Fibroblast of skin of right biceps (primary cell): ENCODE results near the gene GSX1.
"Not testable (repeated sequence)": the region's sequence is repeated elsewhere in the genome, so short reads cannot be mapped to it uniquely, and the experiment has no call there.

ENCODE experiments used
- DNase-seq: peaks from one replicate; pipeline ENCODE4 v3.0.0-alpha.2; 2013

The GSX1 gene

DNA sequence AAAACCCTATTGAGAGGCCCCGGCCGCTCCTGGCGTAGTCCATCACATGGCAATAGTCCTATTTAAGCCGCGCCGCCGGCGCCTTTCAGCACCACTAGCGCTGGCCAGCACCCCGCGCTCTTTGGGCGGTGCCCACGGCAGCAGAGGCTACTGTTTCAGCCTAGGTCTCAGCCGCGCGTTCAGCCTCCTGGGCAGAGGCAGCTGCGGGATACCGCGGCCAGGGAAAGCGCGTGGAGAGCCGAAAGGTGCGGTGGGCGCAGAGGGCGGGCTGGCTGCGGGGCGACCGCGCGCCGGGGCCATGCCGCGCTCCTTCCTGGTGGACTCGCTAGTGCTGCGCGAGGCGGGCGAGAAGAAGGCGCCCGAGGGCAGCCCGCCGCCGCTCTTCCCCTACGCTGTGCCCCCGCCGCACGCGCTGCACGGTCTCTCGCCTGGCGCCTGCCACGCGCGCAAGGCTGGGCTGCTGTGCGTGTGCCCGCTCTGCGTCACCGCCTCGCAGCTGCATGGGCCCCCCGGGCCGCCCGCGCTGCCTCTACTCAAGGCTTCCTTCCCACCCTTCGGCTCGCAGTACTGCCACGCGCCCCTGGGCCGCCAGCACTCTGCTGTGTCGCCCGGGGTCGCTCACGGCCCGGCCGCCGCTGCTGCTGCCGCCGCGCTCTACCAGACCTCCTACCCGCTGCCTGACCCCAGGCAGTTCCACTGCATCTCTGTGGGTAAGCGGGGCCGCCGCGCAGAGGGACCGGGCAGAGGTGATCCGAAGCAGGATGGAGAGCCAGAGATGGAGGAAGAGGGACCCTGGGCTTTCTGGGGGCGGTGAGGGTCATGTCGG lies at the start of gene GSX1:
Gene GSX1, plus strand, starts transcription at position 91 of the 826 bp plus-strand sequence. Its CDS starts 208 bp downstream, at position 299.
- peak; percentile 63 for DNase-seq

DNA sequence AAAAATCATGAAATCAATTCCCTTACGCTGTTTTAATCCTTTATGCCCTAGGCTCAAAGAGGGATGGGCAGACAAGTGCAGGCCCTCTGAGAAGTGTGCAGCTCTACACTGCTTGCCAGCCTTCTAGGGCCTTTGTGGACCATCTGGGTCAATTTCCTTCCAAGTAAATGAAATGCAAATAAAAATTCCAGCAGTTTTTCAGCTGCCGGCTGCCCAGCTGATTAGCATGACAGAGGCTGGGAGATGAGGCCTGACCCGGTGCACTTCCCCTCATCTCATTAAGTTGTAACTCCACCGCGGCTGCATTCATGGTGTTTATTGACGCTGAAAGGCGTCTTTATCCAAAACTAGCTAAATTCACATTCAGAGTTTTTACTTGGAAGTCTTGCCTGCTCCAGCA lies 47.5 kb upstream of the GSX1 start:
- no peak for DNase-seq

DNA sequence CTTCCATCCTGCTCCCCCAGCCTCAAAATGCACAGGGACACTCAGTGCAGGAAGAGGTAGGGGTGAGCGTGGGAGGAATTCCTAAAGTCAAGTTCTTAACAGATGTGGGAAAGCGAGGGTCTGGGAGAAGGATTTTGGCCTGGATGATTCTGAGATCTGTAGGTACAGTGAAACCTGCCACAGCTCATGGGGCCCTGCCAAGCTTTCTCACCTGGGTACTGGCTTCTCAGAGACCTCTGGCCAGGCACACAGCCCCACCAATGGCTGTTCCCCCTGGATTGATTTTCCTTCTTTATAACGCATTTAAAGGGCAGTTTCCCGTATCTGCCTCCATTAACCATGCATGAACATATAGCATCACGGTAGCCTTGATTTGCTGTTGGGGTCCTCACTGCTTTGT lies 47.0 kb upstream of the GSX1 start:
- no peak for DNase-seq

DNA sequence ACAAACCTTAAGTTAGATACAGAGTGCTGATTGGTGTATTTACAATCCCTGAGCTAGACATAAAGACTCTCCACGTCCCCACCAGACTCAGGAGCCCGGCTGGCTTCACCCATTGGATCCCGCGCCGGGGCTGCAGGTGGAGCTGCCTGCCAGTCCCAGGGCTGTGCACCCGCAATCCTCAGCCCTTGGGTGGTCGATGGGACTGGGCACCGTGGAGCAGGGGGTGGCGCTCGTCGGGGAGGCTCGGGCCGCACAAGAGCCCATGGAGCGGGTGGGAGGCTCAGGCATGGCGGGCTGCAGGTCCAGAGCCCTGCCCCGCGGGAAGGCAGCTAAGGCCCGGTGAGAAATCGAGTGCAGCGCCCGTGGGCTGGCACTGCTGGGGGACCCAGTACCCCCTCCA lies 44.1 kb upstream of the GSX1 start:
- DNase-seq, result not testable (repeated sequence)

DNA sequence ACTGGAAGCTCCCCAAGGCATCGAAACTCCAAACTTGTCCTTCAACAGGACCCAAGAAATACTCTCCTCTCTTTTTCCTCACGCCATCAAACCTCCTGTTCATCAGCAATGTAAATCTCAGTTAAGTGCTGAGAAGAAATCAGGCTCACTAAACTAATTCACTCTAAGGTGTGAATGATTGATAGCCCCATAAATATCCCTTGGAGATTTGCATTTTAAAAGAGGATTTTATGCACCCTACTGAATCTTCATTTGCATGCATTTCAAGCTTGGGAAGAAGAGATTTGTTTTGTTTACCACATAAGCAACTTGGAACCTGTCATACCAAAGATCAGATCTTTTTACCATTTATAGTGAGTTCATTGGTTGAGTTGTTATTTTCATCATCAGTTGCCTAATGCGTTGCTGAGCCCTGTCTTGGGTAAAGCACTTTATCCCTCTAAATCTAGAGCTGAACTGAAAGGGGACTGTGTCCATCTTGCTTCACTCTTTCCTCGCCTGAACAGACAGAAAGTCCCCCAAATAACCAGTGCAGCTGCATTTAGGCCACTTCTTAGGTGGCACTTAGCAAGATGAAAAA lies 40.2 kb upstream of the GSX1 start:
- DNase-seq, result no peak

DNA sequence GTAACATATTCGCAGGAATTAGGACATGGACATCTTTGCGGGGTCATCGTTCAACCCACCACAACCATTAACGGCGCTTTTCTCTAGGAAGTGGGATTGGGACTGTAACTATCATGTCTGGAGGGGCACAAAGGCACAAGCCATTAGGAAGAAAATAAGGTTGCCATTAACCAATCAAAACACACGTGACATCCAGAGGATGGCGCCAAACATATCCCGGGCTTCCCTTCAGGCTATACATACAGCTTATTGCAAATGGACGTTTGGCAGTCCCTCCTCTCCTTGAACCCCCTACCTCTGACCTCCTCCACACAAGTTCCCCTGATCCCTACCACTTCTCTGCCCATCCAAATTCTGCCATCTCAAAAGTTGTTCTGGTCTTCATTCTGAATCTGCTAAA lies 26.6 kb upstream of the GSX1 start:
- no peak for DNase-seq

DNA sequence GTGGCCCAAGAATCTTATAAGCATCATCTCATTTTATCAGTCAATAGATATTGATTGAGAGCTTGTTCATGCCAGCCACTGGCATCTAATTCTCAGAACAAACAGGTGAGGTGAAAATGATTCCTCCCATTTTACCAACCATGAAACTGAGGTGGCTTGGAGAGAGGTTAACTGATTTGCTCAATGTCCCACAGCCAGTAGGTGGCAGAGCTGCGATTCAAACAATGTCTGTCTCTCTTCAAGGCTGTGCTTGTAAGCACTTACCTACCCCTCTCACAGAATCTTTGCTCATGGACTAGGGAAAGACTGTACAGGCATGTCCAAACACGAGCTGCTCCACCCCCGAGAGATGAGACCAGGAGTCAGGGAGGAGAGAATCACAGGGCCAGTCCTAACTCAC lies 21.5 kb upstream of the GSX1 start:
- no peak for DNase-seq

DNA sequence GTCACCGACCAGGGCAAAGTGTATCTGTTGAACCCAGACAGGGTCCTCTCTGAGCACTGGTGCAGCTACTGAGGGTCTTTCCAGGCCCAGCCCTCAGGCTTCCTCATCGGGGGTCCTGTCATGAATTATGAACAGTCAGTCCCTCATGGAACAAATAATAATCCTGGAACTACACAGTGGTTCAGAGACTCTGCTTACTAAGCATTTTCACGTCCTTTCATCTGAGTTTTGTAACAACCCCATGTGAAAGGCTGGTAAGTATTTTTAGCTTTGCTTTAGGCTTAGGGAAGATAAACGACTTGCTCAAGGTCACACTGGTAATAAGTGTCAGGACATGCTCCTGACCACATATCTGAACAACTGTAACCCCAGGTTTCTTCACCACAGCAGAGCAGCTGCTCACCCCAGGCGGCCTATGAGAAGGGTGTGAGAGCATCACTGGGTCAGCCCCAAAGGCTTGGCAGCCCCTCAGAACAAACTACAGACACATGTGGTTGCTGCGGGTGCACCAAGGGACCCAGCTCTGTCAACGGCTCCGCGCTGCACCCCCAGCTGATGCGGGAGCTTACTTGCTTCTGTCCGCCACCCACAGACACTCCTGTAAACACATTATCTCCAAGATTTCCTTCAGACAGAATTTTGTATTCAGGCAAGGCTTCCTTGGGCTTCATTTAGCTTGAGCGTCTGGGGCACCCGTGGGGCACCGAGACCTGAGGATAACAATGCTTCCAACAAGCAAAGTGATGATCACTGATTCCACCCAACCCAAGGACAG lies 19.4 kb upstream of the GSX1 start:
- DNase-seq, result no peak

DNA sequence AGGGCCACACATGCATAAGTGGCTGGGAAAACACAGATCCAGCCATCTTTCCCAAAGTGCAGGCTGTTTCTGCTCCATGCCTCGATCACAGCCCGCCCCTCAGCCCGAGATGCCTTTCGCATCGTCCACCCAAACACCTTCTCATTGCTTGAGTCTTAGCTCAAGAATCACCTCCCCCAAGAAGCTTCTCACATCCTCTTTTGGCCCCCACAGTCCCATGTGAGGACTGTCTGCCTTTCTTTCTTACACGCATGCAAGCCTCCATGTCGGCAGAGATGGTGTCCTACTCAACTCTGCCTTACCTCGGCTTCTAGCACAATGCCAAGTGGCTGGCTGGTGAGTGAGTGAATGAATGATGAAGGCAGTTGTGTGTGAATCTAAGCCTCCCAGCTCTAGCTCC lies 18.1 kb upstream of the GSX1 start:
- DNase-seq, result no peak

DNA sequence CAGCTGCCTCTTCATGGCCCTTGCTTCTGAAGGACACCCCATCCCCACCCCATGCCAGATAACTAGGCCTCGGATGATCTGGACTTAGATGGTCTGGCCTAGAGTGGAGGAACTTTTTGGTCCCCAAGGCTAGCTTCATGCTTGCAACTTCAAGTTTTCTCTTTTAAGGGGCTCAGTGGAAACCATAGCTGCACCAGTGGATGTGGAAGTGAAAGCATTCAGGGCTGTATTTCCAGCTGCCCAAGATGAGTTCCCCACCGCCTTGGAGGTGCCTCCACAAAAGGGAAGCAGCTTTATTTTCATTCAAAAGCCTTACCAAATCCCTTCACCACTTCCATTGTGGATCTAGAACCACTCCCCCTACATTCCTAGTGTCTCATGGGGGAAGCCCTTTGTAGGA lies 17.6 kb upstream of the GSX1 start:
- DNase-seq, result no peak

DNA sequence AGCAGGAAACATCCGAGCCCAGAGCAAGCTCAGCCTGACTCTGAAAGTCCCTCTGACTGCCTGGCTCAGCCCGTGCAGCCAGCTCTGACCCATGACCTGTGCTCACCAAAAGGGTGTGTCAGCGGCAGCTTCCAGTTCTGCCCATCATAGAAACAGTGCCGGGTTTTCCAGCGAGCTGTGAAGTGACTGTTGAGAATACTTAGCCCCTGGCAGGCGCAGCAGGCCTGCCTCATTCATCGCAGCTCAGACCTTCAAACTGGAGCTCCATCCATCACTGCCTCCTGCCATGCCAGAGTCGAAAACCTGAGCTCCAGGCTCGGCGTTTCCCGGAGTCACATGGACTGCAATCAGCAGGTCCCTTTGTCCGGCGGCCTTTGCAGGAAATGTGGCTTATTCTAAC lies 16.3 kb upstream of the GSX1 start:
- no peak for DNase-seq

DNA sequence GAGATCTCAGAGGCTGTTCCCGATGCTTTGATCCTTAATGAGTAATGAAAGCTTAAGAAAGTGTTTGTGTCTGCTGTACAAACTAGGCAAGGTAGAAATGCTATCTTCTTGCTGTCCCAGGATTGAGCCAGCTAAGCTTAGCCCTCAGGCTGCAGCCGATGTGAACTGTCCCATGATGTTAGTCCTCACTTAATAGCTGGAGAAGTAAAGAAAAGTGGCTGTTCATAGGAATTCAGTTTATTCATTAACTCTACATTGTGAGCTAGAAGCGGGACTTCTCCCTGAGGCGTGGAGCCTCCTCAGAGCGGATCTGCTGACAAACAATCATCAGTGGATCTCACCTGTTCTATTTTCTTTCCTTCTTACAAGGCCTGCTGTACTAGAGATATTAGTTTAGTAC lies 10.1 kb upstream of the GSX1 start:
- no peak for DNase-seq

DNA sequence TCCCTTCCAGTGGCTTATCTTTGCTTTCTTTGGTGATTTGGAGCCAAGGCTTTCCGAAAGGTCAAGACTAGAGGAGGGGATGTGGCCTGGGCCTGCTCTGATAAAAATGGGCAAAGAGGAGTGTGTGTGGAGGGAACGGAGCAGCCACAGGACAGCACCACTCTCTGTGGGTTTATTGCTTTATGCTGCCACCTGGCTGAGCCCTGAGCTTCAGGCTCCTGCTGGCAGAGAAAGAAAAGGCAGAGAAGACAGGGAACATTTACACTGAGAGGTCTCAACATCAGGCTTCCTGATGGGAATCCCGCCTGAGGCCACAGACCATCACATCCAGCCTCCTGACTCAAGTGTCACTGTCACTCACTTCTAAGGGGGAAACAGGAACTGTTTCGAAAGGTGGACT lies 9.2 kb upstream of the GSX1 start:
- DNase-seq, result no peak

DNA sequence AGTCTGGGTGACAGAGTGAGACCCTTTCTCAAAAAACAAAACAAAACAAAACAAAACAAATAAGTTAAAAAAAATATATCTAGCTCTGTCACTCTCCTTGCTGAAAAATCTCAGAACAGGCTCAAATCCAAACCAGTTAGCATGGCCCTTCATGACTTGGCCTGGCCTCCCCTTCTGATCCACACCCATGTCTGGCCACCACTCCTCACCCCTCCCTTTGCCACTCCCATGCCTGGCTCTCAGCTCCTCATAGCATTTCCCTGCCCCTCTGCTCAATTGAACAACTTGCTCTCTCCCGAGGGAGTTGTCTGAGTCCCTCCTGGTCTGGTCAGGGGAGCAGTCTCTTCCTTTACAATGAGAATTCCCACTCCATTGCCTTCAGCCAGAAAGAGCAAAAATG lies 4.0 kb upstream of the GSX1 start:
- DNase-seq, result no peak

DNA sequence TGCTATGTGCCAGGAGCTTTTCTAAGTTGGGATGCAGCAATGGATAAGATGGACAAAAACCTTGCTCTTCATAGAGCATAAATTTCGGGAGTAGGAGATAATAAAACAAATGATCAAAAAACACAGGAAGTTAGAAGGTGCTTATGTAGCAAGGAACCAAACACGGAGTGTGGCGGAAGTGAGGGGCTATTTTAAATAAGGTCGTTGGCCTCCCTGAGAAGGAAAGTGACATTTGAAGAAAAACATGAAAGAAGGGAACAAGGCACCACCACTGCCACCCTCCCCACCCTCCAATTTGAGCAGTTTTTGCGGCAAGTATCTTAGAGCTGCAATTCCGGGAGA lies 3.2 kb upstream of the GSX1 start:
- DNase-seq, result no peak

DNA sequence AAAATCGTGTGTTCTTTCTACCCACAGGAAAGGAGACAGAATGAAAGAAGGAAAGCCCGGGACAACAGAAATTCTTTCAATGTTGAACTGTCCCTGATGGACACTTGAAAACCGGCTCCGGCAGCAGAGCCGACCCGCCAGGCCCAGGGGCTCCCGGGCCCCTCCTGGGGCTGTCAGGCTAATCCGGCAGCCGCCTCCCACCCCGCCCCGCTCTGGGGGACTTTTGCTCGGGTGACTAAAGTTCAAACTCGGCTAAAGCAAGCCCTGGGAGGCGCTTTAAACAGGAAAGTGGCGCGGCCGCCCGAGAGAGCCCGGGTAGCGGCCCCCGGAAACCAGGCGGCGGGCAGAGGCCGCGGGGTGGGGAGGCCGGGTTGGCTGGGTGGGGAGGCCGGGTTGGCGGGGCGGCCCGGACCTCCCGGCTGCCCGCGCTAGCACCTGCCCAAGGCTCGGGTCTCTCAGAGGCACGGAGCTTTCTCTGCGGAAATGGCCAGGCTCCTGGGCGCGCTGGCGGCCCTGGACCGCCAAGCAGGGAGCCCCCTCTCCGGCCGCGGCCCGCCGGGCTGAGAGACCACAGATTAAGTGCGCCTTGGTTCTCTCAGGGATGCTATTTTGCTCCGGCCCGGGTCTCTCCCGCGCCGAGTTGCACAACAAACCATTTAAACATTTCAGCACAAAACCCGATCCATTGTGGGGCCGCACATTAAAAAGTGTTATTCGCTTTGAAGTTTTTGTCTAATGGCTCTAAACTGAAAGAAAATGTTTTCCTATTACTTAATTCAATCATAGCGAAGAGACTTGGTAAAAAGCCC lies 2.6 kb upstream of the GSX1 start:
- DNase-seq, result no peak

DNA sequence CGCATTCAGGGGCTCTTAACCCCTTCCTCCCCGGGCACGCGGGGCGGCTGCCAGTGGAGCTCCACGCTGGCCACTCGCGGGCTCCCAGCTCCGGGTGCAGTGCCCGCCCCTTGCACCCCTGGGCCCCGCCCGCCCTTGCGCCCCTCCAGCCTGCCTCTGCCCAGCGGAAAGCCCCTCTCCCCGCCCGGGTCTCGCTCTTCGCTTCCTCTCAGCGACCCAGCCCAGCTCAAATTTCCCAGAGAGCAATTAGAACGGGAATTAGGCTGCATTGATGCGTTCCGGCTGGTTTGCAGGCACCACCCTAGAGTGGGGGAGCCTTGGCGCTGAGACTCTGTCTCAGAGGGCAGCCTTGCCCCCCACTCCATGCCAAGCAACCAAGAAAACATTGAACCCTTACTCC lies 1.8 kb upstream of the GSX1 start:
- no peak for DNase-seq

DNA sequence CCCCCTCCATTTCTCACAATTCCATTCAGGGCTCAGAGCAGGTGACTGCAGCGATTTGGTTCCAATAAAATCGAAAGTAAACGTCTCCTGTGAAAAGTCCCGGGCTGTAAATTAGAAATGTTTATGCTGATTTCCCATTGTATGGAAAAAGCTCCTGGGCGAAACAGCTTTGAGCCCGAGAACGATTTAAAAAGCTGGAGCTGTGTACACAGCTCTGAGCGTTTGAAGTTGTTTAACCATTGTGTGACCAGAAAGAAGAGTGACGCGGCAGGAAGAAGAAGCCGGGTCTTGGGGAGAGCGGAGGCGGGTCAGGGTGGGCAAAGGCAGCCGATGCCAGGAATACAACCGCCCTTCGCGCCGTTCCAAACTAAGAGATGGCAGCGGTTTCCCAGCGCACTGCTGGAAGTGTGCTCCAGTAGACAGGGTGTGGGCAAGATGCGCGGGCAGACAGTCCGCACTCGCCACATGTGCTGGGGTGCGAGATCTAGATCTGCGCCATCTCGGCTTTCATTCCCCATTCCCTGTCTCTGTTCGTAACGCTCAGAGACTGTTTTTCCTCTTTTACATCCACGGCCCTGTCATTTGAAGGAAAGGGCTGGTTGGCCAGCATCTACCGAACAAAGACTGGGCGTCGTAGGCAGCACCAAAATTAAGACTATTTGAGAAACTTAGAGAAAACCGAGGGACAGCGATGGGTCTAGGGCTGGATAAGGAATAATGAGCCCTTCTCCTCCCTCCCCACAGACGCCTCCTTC lies 960 bp upstream of the GSX1 start:
- DNase-seq, result no peak

DNA sequence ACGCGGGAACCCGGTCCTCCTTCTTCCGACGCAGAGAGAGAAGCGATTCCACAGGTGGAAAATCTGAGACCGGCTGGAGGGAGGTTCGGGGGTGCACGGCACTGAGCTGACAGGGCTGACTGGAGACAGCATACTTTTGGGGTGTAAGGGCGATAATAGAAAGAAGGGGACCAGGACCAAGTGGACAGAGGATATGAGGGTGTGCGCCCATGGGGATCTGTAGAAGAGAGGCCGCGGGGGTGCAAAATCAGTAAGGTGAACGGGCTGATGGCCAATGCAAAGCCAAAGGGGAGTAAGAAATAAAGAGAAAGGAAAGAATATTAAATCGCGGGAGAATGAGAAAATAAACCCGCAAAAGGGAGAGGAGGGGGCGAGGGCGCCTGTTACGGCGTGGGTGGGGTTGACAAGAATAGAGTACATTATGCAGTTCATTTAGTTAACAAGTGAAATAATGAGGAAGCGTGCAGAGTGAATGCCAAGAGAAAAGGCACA lies 336 bp upstream of the GSX1 start:
- DNase-seq, result no peak

DNA sequence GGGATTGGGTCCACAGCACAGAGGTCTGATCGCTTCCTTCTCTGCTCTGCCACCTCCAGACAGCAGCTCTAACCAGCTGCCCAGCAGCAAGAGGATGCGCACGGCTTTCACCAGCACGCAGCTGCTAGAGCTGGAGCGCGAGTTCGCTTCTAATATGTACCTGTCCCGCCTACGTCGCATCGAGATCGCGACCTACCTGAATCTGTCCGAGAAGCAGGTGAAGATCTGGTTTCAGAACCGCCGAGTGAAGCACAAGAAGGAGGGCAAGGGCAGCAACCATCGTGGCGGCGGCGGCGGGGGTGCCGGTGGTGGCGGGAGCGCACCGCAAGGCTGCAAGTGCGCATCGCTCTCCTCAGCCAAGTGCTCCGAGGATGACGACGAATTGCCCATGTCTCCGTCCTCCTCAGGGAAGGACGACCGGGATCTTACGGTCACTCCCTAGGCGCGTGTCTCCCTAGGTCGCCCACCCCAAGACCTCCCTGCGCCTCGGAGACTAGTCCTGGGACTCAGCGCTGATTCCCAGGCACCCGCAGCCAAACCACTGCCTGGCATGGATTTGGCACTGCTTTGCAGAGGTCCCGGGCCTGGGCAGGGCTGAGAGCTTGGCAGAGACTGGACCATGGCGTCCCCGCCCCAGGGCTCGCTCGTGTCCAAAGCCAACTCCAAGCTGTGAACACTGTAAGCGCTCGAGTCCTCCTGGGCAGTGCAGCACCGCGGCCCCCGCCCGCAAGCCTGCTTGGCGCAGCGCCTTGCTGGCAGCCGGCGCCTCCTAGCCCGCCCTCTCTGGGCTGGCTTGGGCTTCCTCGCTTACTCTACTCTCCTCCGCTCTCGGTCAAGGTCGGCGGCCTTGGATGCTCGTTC lies 1.5 kb downstream of the GSX1 start:
- no peak for DNase-seq

DNA sequence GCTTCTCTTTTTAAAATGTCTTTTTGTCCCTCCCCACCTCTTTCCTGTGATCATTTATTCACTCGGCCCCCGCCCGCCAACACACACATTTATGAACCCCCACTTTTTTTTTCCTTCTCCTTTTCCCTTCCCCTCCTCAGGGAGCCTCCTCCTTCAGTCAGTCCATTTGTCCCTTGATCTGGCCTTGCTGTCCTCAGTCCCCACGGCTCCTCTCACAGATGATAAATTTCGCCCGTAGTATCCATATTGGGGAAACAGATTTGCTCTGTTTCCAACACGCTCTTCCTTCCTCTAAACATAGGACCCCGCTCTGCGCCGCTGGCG lies 2.0 kb downstream of the GSX1 start:
- no peak for DNase-seq
